ENCODE measurements around the gene CHST15. TPM values are rescaled to one million over a fixed set of nuclear protein-coding genes. Genes with fewer than 3 reads are reported as not detected.

The CHST15 gene
- total RNA-seq, 2 donors from 2014 or later: 18.5 to 21.5 TPM

DNA sequence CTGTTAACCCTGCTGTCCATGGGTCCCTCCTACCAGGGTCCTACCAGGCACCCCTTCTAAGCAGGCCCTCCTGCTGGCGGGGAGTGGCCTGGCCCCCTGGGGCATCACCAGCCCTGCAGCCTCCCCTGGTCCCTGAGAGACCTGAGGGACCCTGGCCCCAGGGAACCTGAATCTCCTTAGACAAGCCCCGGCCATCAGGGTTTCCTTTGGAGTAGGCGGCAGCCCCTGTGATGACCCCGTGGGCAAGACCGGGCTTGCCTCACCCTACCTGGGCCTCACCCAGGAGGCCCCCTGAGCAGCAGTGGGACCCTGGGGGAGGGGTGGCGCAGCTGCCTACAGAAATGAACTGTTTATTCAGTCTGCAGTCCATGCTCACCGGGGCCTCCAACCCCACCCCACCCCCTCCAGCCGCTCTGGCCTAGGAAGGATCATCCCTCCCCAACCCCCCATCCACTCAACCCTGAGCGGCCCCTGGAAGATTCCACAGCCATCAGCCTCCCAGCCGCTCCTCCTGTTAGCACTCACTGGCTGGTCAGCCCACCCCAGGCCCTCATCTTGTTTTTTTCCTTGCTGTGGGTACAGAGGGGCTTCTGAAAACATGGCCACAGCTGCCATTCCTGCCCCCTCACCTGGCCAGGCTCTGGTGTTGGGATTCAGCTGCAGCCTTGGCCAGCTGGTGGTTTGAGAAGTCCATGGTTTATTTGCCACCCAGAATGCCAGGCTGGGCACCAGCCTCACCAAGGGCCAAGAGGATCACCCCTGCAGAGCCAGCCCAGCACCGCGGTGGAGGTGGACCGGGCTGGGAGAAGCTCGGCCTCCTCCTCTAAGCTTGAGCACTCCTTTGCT is 34.8 kb upstream of the CHST15 start:
- intact Hi-C loops (cut with DNase I): no loop called here
- Histone ChIP-seq H3K4me1 (no peaks in the 10 kb centered on the region), H3K27ac (no peak overlapping the region), H3K9me3 (no peaks in the 10 kb centered on the region), H3K4me3 (no peak overlapping the region), H3K36me3 (replicated peaks in 1 of 2; ENCODE audit: insufficient read depth in 1 of 2, low read depth in 2 of 2) (no peaks in the 10 kb centered on the region), H3K27me3 (no peaks in the 10 kb centered on the region)
- DNase-seq (no peak), ATAC-seq (no peak)
- 77 to 84% methylated on average over 4 to 13 of the region's 14 CpGs for WGBS, 2 donors
- no peak for TF ChIP-seq POLR2A (IDR thresholded peaks at IDR 0.05)
- TF ChIP-seq, protein P1, sequence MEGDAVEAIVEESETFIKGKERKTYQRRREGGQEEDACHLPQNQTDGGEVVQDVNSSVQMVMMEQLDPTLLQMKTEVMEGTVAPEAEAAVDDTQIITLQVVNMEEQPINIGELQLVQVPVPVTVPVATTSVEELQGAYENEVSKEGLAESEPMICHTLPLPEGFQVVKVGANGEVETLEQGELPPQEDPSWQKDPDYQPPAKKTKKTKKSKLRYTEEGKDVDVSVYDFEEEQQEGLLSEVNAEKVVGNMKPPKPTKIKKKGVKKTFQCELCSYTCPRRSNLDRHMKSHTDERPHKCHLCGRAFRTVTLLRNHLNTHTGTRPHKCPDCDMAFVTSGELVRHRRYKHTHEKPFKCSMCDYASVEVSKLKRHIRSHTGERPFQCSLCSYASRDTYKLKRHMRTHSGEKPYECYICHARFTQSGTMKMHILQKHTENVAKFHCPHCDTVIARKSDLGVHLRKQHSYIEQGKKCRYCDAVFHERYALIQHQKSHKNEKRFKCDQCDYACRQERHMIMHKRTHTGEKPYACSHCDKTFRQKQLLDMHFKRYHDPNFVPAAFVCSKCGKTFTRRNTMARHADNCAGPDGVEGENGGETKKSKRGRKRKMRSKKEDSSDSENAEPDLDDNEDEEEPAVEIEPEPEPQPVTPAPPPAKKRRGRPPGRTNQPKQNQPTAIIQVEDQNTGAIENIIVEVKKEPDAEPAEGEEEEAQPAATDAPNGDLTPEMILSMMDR (IDR thresholded peaks at IDR 0.05): no peak

DNA sequence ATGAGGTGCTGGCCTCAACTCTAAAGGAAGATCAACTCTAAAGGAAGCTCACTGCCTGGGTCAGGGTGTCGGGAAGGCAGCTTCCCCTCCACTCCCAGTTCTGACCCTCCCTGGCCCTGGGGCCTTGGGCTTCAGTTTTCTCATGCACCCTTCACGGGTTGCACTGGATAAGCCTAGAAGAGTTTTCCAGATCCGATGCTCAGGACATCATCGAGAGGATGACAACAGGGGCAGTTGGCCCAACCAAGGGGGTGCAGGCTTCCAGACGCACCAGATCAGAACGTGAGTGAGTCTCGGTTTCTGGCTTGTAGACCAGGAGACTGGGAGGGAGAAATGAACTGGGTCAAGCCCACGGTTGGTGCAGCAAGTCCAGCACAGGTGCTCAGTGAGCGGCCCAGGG is 34.2 kb upstream of the CHST15 start:
- TF ChIP-seq POLR2A (IDR thresholded peaks at IDR 0.05): no peak
- no peaks in the 10 kb centered on the region for H3K27me3 ChIP-seq
- no peak for ATAC-seq
- 76 to 89% methylated on average over 7 to 9 of the region's 9 CpGs for WGBS, 2 donors
- no peaks in the 10 kb centered on the region for H3K36me3 ChIP-seq (replicated peaks in 1 of 2; ENCODE audit: insufficient read depth in 1 of 2, low read depth in 2 of 2)
- H3K27ac ChIP-seq: no peak overlapping the region
- DNase-seq: no peak
- H3K4me1 ChIP-seq: no peaks in the 10 kb centered on the region
- H3K9me3 ChIP-seq: no peaks in the 10 kb centered on the region
- H3K4me3 ChIP-seq: no peak overlapping the region
- intact Hi-C loops (cut with DNase I): no loop called here

DNA sequence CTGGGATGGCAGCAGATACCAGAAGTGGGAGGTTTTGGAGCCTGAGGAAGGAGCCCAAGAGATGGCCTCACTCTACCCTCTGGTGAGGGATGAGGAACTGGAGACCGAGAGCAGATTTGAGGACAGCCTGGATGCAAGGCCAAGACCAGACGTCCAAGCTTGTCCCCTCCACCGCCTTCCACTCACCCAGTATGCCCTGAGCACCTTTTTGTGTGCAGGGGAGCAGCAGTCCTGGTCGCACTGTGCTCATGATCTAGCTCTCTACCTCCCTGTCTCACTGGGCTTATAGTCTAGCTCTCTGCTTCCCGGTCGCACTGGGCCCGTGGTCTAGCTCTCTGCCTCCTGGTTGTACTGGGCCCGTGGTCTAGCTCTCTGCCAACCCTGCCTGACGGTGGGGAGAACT is 33.6 kb upstream of the CHST15 start:
- Histone ChIP-seq H3K9me3 (no peaks in the 10 kb centered on the region), H3K4me1 (no peaks in the 10 kb centered on the region), H3K27me3 (no peaks in the 10 kb centered on the region), H3K27ac (no peak overlapping the region), H3K36me3 (replicated peaks in 1 of 2; ENCODE audit: insufficient read depth in 1 of 2, low read depth in 2 of 2) (no peaks in the 10 kb centered on the region), H3K4me3 (no peak overlapping the region)
- TF ChIP-seq POLR2A (IDR thresholded peaks at IDR 0.05): no peak
- TF ChIP-seq, protein P1 (IDR thresholded peaks at IDR 0.05): no peak
- WGBS, 2 donors: 63 to 82% methylated on average over 6 to 9 of the region's 9 CpGs
- intact Hi-C loops (cut with DNase I): no loop called here
- DNase-seq (no peak), ATAC-seq (no peak)

DNA sequence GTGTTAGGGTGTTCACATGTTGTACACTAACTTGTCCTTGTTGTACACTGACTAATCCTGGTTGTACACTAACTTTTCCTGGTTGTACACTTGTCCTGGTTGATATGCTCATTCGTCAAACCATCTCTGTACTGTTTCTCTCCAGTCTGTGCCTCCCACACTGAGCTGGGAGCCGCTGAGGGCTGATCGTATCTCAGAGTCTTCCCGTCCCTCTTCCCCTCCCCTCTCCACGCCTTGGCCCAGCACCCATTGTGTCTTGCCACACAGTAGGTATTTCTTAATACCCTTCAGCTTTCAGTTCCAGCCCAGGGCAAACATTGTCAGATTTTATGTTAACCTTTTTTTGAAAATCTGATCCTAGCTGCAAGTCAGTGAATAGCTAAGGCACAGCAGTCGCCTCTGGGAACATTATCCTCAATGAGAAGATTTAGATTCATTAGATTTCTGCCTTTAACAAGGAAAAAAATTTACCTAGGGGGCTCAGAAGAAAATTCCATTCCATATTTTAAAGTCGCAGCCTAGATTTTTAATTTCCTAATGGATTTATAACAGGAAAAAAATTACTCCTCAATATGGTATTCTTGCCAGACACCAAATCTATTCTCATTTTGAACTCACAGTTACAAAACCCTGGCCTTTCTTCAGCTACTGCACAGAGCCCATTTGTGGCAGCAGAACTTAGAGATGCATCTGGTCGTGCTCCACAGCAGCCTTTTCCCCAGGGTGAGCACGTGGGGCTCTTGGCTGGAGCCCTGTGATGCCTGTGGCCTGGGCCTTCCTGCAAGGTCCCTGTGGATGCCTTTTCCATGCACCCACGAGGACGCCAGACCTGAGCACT is 33.0 kb upstream of the CHST15 start:
- Histone ChIP-seq H3K36me3 (replicated peaks in 1 of 2; ENCODE audit: insufficient read depth in 1 of 2, low read depth in 2 of 2) (no peaks in the 10 kb centered on the region), H3K4me1 (no peaks in the 10 kb centered on the region), H3K4me3 (no peak overlapping the region), H3K9me3 (no peaks in the 10 kb centered on the region), H3K27me3 (no peaks in the 10 kb centered on the region), H3K27ac (no peak overlapping the region)
- TF ChIP-seq, protein P1 (IDR thresholded peaks at IDR 0.05): no peak
- no peak for TF ChIP-seq POLR2A (IDR thresholded peaks at IDR 0.05)
- no peak for DNase-seq
- WGBS, 2 donors: 58 to 63% methylated on average over 11 of the region's 11 CpGs
- intact Hi-C loops (cut with DNase I): no loop called here
- no peak for ATAC-seq
